HUDEP-2 (cell line): ENCODE results near the gene LRRC4B.
A peak's percentile ranks its signal among the peaks of the same experiment; 100 is the strongest.

ENCODE experiments used
- DNase-seq, 76 experiments: peaks; one replicate each; lab custom pipeline; 2025; ENCODE audit not compliant: unreplicated experiment in 76 of 76; lab: John Stamatoyannopoulos, UW

The LRRC4B gene

GRCh38 chr19:50490991-50491472 is 77.2 kb downstream of the LRRC4B start:
- no peak for DNase-seq

DNA sequence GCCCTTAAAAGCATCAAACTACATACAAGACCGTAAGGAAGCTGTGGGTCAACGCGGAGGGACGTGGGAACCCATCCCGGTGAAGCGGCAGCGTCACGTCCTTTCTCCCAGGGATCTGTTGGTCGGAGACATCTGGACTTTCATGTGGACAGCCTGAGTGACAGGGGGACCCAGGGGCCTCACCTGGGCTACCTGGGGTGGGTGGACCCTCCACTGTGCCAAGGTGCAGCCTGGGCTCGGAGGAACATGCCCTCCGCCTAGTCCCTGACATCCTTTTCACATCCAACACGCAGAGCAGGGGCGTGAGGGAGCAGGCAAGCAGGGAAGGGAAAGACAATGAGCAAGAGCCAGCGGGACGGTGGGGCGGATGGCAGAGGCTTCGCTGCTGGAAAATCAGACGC is 77.8 kb downstream of the LRRC4B start:
- no peak for DNase-seq

DNA sequence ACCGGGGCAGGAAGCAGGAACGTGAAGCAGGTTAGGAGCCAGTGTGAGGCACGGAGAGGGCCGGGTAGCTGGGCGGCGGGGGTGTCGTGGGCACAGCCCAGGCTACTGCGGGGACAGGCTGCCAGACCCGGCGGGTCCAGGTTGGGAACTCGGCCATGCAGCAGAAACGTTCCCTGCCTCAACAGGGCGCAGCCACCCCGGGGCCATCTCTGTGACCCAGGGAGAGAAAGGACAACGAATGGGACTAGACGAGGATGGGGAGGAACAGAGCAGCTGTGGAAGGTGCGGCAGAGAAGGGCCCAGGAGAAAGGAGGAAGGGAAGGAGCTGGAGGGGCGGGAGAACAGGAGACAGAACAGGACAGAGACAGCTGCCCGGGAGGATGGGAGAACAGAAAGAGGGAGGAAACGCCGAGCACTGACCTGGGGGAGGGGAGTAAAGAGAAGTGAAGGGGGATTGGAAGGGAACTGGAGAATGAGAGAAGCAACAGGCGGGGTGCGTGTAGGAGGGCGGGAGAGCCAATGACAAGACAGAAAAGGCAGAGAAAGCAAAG is 78.7 kb downstream of the LRRC4B start:
- no peak for DNase-seq

- no peak for DNase-seq
Measured at GRCh38 chr19:50488389-50489194, 79.6 kb downstream of the LRRC4B start.

DNA sequence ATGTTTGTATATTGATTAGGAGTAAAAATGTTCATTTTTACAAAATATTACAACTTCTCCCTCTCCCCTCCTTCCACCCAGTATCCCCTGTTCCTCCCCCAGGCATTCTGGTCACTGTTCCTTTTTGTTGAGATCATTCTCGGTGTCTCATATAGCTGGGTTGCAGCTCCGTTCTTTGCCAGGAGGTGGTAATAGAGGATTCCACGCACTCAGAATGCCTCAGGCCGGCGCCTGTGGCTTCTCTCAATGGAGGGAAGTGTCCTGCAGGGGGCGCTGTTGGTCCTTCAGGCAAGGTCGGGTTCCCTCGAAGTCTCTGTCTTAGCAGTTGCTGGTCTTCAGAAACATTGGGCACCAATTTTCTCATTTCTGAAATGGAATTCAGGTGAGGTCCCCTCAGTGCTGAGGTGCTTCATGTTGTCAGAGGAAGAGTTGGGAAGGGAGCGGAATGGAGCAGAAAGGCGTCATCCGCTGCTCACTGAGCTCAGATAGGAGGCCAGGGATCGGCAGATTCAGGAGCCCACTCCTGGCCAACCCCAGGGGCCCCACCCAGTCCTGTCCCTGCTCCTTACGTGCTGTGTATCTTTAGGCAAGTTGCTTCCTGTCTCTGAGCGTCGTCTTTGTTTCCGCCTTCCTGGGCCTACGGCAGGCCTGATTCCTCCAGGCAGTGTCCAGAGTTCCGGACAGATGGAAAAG is 81.3 kb downstream of the LRRC4B start:
- peak in 66 of 76 experiments; percentile 7 to 78 (median 58) for DNase-seq

DNA sequence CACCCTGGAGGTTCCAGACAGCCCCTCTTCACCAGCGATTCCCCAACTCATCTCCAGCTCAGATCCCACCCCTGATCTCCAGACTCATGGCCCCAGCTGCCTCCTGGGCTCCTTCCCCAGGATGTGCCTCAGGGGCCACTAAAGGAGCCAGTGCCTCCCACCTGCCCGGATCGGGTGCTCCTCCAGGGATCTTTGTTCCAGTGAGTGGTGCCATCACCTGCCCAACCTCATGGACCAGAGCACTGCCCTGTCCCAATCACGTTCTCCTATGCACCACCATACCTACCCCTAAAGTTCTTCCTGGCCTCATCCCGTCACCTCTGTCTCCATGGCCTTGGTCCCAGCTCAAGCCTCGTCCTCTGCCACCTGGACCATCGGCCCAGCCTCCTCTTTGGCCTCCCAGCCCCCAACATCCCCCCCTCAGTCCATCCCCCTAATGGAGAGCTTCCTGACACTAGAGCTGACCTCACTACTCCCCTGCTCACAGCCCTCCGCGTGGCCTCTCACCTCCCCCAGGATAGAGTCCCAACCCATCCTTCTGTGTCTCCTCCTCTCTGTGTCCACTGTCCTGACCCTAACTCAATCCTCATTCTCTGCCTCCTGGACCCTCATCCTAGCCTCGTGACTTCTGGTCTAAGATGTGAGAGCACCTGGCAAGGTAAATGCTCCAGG is 82.8 kb downstream of the LRRC4B start:
- no peak for DNase-seq

- no peak for DNase-seq
Measured at GRCh38 chr19:50482916-50483315, 85.3 kb downstream of the LRRC4B start.

DNA sequence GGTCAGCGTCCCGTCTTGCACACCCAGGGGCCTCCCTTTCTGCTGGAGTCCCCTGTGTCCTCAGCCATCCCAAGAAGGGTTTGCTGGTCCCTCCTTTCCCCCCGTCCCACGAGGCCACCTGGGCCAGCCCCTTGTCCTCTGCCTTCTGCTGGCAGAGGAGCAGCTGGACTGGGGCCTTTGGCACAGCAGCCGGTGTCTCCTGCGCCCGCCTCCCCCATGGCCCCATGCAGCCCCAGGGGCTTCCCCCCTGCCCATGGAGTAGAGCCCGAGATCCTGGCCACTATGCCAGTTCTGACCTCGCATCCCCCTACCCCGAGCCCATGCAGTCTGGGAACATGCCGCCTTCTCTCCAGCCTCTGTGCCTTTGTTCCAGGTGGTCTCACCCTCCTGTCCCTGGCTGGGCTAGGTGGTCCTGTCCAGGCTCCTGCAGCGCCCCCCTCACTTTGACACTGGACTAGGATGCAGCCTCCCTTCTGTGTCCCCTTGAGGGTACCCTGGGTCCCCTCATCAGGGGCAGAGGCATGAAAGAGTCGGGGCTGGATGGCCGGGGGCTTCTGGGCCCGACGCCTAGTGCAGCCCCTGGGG is 85.9 kb downstream of the LRRC4B start:
- no peak for DNase-seq

DNA sequence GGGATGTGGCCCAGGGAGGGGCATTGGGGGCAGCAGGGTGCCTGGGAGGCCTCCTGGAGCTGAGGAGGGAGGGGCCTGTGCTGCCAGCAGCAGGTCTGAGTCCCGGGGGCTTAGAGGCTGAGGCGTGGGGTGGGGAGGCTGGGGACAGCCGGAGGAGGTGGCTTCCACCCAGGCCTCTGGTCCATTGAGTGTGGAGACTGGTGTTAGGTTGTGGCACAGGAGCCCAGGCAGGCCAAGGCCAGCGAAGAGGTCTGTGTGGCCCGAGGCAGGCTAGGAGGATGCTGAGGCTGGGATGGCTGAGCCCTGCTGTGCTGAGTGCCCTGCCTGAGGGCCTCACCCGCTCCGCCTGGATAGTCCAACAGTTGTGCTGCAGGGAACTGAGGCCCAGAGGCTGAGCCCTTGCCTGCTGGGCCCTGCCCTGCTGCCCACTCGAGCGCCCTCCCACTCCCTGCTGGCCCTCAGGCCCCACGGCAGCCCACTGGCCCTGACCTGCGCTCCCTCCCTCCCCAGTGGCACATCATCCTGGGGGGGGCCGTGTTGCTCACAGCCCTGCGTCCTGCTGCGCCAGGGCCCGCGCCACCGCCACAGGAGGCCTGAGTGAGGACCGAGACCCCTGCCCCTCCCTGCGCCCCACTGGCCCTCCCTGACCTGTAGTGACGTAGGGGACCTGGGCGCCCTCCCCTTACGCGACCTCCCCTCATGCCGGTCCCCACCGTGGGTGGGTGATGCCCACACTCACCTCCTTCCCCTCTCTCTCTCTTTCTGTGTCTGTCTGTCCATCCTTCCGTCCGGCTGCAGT is 86.7 kb downstream of the LRRC4B start:
- no peak for DNase-seq

GRCh38 chr19:50480281-50481111 is 87.7 kb downstream of the LRRC4B start:
- DNase-seq: no peak

- DNase-seq: no peak
Measured at GRCh38 chr19:50479761-50480251, 88.4 kb downstream of the LRRC4B start.

- peak in 52 of 76 experiments; percentile 17 to 86 (median 50) for DNase-seq
Measured at GRCh38 chr19:50478901-50479715, 89.1 kb downstream of the LRRC4B start.

DNA sequence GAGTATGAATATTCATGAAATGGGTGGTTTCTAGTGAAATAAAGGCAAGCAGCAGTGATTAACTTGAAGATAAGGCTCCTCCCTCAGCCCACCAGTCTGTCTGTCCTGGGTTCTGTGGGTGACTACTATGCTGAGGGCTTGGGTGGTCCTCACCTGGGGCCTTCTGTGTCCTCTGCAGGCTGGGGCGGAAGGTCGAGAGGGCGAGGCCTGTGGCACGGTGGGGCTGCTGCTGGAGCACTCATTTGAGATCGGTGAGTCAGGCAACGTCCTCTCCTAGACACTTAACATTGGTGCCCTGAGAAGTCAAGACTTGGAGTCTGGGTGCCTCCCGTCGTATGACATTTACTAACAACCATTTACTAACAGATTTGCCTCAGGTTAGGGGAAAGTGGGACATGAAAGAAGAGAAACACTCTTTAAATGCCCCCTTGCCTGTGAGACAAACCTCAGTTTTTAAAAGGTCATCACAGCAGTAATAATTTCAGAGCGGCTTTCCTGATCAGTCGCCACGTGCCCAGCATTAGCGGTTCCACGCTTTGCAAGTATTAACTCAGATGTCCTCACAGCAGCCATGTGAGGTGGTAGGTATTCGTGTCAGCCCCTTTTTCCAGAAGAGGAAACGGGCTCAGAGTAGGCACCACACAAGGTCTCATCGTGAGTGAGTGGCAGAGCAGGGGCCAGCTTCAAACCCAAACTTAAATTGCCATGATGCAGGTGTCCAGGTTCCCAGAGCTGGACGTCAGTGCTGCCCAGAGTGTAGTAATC is 90.3 kb downstream of the LRRC4B start:
- no peak for DNase-seq

- DNase-seq: peak in 3 of 76 experiments; percentile 29 to 41 (median 41)
Measured at GRCh38 chr19:50476907-50477238, 91.4 kb downstream of the LRRC4B start.

GRCh38 chr19:50476224-50476906 is 91.9 kb downstream of the LRRC4B start, which contains the start of the genes EMC10 and GARIN5A:
Gene EMC10 (plus strand): TSS chr19:50476507. CDS start chr19:50476545, 38 bp downstream.
Gene GARIN5A (minus strand): TSS chr19:50476848. CDS start chr19:50476388, 460 bp downstream.
- peak in 74 of 76 experiments; percentile 57 to 94 (median 86) for DNase-seq

- no peak for DNase-seq
Measured at GRCh38 chr19:50475736-50476223, 92.5 kb downstream of the LRRC4B start.
